Measurements from ENCODE around the gene OGFOD2. TPM values are rescaled to one million over a fixed set of nuclear protein-coding genes. Genes with fewer than 3 reads are reported as not detected.

Gene OGFOD2
- total RNA-seq, 4 donors from 2014 or later: 7.2 to 19.8 (median 13.4) TPM

GRCh38 chr12:122981036-122981471, 6.0 kb downstream of the OGFOD2 start:
- TF ChIP-seq, protein P1, sequence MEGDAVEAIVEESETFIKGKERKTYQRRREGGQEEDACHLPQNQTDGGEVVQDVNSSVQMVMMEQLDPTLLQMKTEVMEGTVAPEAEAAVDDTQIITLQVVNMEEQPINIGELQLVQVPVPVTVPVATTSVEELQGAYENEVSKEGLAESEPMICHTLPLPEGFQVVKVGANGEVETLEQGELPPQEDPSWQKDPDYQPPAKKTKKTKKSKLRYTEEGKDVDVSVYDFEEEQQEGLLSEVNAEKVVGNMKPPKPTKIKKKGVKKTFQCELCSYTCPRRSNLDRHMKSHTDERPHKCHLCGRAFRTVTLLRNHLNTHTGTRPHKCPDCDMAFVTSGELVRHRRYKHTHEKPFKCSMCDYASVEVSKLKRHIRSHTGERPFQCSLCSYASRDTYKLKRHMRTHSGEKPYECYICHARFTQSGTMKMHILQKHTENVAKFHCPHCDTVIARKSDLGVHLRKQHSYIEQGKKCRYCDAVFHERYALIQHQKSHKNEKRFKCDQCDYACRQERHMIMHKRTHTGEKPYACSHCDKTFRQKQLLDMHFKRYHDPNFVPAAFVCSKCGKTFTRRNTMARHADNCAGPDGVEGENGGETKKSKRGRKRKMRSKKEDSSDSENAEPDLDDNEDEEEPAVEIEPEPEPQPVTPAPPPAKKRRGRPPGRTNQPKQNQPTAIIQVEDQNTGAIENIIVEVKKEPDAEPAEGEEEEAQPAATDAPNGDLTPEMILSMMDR (IDR thresholded peaks at IDR 0.05): no peak
- TF ChIP-seq EP300 (IDR thresholded peaks at IDR 0.05): no peak
- TF ChIP-seq POLR2A (IDR thresholded peaks at IDR 0.05): no peak
- H3K4me3 ChIP-seq: peak overlapping the region; percentile 81 to 100 (median 96)
- no peaks in the 10 kb centered on the region for H3K27me3 ChIP-seq
- H3K9me3 ChIP-seq: no peaks in the 10 kb centered on the region
- H3K36me3 ChIP-seq: peaks cover 0 to 57% (median 2%) of the 10 kb centered on the region in 3 donors
- 1% methylated on average over 14 to 28 of the region's 40 CpGs for WGBS, 2 donors
- H3K4me1 ChIP-seq: peaks cover 0 to 92% (median 67%) of the 10 kb centered on the region in 4 donors
- no peak for DNase-seq (ENCODE audit: low spot score in 2 of 2)
- H3K27ac ChIP-seq: peak overlapping the region; percentile 82 to 94 (median 92)

DNA sequence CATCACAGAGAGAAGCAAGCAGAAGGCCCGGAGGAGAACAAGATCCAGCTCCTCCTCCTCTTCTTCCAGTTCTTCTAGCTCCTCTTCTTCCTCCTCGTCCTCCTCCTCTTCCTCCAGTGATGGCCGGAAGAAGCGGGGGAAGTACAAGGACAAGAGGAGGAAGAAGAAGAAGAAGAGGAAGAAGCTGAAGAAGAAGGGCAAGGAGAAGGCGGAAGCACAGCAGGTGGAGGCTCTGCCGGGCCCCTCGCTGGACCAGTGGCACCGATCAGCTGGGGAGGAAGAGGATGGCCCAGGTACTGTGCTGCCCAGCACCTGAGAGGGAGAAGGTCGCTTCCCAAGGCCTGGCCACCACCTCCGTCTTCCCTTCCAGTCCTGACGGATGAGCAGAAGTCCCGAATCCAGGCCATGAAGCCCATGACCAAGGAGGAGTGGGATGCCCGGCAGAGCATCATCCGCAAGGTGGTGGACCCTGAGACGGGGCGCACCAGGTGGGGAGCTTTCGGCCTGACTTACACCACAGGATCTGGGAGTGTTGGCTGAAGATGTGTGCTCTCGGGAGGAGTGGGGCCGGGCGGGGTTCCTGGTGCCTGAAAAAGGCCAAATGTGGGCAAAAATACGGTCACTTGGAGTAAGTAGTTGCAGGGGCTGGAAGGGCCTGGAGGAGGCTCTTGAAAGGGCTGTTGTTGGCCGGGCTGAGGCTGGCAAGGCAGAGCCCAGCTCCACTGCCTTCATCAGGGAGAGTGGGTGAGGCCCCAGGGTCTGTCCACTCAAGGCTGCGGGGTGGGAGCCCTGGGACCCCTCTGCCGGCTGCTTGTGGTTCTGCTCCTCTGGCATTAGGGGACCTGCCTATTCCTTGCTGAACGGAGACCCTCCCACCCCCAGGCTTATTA, 6.8 kb downstream of the OGFOD2 start:
- peak overlapping the region in 3 of 4 donors; percentile 91 to 94 (median 93) for H3K27ac ChIP-seq
- peaks cover 0 to 85% (median 59%) of the 10 kb centered on the region in 4 donors for H3K4me1 ChIP-seq
- TF ChIP-seq POLR2A (IDR thresholded peaks at IDR 0.05): no peak
- no peak for TF ChIP-seq EP300 (IDR thresholded peaks at IDR 0.05)
- TF ChIP-seq, protein P1 (IDR thresholded peaks at IDR 0.05): no peak
- H3K27me3 ChIP-seq: no peaks in the 10 kb centered on the region
- DNase-seq (ENCODE audit: low spot score in 2 of 2): no peak
- no peaks in the 10 kb centered on the region for H3K9me3 ChIP-seq
- peak overlapping the region; percentile 81 to 100 (median 96) for H3K4me3 ChIP-seq
- 62 to 66% methylated on average over 25 of the region's 25 CpGs for WGBS, 2 donors
- H3K36me3 ChIP-seq: peaks cover 0 to 61% (median 2%) of the 10 kb centered on the region in 3 donors

- H3K36me3 ChIP-seq: peaks cover 0 to 61% (median 2%) of the 10 kb centered on the region in 3 donors
- peak overlapping the region in 2 of 4 donors; percentile 91 to 94 for H3K27ac ChIP-seq
- no peaks in the 10 kb centered on the region for H3K27me3 ChIP-seq
- TF ChIP-seq POLR2A (IDR thresholded peaks at IDR 0.05) (no peak), EP300 (IDR thresholded peaks at IDR 0.05) (no peak)
- TF ChIP-seq, protein P1 (IDR thresholded peaks at IDR 0.05): no peak
- H3K9me3 ChIP-seq: no peaks in the 10 kb centered on the region
- peaks cover 0 to 79% (median 58%) of the 10 kb centered on the region in 4 donors for H3K4me1 ChIP-seq
- WGBS, 2 donors: 58 to 61% methylated on average over 11 of the region's 11 CpGs
- DNase-seq (ENCODE audit: low spot score in 2 of 2): no peak
- H3K4me3 ChIP-seq: peak overlapping the region in 1 of 4 donors; percentile 81
Measured at GRCh38 chr12:122982477-122982815, 7.4 kb downstream of the OGFOD2 start.

- Histone ChIP-seq H3K36me3 (peaks cover 0 to 63% (median 2%) of the 10 kb centered on the region in 3 donors), H3K9me3 (no peaks in the 10 kb centered on the region), H3K27ac (peak overlapping the region; percentile 59 to 91 (median 80)), H3K4me1 (peaks cover 0 to 72% (median 58%) of the 10 kb centered on the region in 4 donors), H3K27me3 (no peaks in the 10 kb centered on the region), H3K4me3 (no peak overlapping the region)
- 50 to 52% methylated on average over 21 of the region's 21 CpGs for WGBS, 2 donors
- DNase-seq (ENCODE audit: low spot score in 2 of 2): no peak
- TF ChIP-seq POLR2A (IDR thresholded peaks at IDR 0.05) (no peak), EP300 (IDR thresholded peaks at IDR 0.05) (no peak)
- TF ChIP-seq, protein P1 (IDR thresholded peaks at IDR 0.05): no peak
Measured at GRCh38 chr12:122982963-122983788, 8.1 kb downstream of the OGFOD2 start.
